SK-N-SH (cell line): ENCODE results near the gene MEGF8. TPM values are rescaled to one million over a fixed set of nuclear protein-coding genes. Genes with fewer than 3 reads are reported as not detected.

Source experiments
- CTCF ChIA-PET: fragments of 300-600, 350-600 bp; formaldehyde crosslinking; extraction: SDS; loops from one replicate; lab custom pipeline; 2021; lab: Yijun Ruan, JAX
- POLR2A ChIA-PET: fragments of 350-600 bp; sonication (Branson Sonifier 250); formaldehyde crosslinking; extraction: SDS; loops from one replicate; lab custom pipeline; 2020; ENCODE audit warnings: antibody characterized with exemption, inconsistent platforms; lab: Yijun Ruan, JAX
- DNase-seq: peaks from one replicate; pipeline ENCODE4 v3.0.0; 2012
- H2AFZ ChIP-seq: fragments of 200-600 bp; sonication (generic); 2 replicates; pipeline ENCODE4 v1.8.1; 2016; ENCODE audit warnings: antibody characterized with exemption, mild to moderate bottlenecking, low read depth
- H3F3A ChIP-seq: fragments of 200-600 bp; sonication (generic); replicated peaks from 2 replicates; pipeline ENCODE3; 2016; ENCODE audit warnings: antibody characterized with exemption, mild to moderate bottlenecking; ENCODE audit not compliant: insufficient read depth
- H3K27ac ChIP-seq, 2 experiments: fragments of 200-500 bp in 1 of 2; fragments of 200-600 bp in 1 of 2; sonication (Bioruptor generic) in 1 of 2; sonication (generic), shearing (Covaris generic) in 1 of 2; 2 replicates each; pipeline versions ENCODE4 v1.5.1 to v1.6.1; 2014 to 2016; ENCODE audit warnings: low read depth in 2 of 2, inconsistent platforms in 1 of 2, low read length in 1 of 2, mild to moderate bottlenecking in 1 of 2, mixed read lengths in 1 of 2
- H3K27me3 ChIP-seq: fragments of 200-600 bp; sonication (generic), shearing (Covaris generic); 2 replicates; pipeline ENCODE4 v1.6.1; 2016; ENCODE audit warnings: mixed run types; ENCODE audit not compliant: insufficient read depth
- H3K36me3 ChIP-seq, 2 experiments: fragments of 200-500 bp in 1 of 2; fragments of 200-600 bp in 1 of 2; sonication (Bioruptor generic) in 1 of 2; sonication (generic) in 1 of 2; replicated peaks in 1 of 2; 2 replicates each; pipeline versions ENCODE3 to v1.5.1; 2014 to 2016; ENCODE audit warnings: low read length in 1 of 2, mild to moderate bottlenecking in 1 of 2; ENCODE audit not compliant: insufficient read depth in 2 of 2, control insufficient read depth in 1 of 2
- H3K4me1 ChIP-seq, 2 experiments: fragments of 200-500 bp in 1 of 2; fragments of 200-600 bp in 1 of 2; sonication (Bioruptor generic) in 1 of 2; sonication (generic), shearing (Covaris generic) in 1 of 2; 2 replicates each; pipeline versions ENCODE4 v1.5.1 to v1.6.1; 2014 to 2016; ENCODE audit warnings: low read depth in 1 of 2, low read length in 1 of 2, mixed run types in 1 of 2; ENCODE audit not compliant: insufficient read depth in 2 of 2, control insufficient read depth in 1 of 2
- H3K4me2 ChIP-seq: fragments of 200-600 bp; sonication (generic), shearing (Covaris generic); 2 replicates; pipeline ENCODE4 v1.6.1; 2017; ENCODE audit warnings: mixed run types
- H3K4me3 ChIP-seq, 2 experiments: fragments of 200-500 bp in 1 of 2; fragments of 200-600 bp in 1 of 2; sonication (Bioruptor generic) in 1 of 2; sonication (generic), shearing (Covaris generic) in 1 of 2; 2 replicates each; pipeline versions ENCODE4 v1.5.1 to v1.8.1; 2014 to 2016; ENCODE audit warnings: low read depth in 2 of 2, inconsistent platforms in 1 of 2, low read length in 1 of 2, mild to moderate bottlenecking in 1 of 2, mixed read lengths in 1 of 2, moderate library complexity in 1 of 2
- H3K79me2 ChIP-seq: fragments of 200-600 bp; sonication (generic); 2 replicates; pipeline ENCODE4 v1.8.1; 2017; ENCODE audit warnings: mild to moderate bottlenecking; ENCODE audit not compliant: insufficient read depth
- H3K9ac ChIP-seq: fragments of 200-600 bp; sonication (generic); 2 replicates; pipeline ENCODE4 v1.6.1; 2017; ENCODE audit warnings: mixed run types
- H3K9me2 ChIP-seq: fragments of 200-600 bp; sonication (generic); 2 replicates; pipeline ENCODE4 v1.6.1; 2017; ENCODE audit warnings: mixed run types
- H3K9me3 ChIP-seq: fragments of 200-600 bp; sonication (generic); 2 replicates; pipeline ENCODE4 v1.6.1; 2017; ENCODE audit warnings: mixed run types, mild to moderate bottlenecking, moderate library complexity
- H4K20me1 ChIP-seq: fragments of 200-600 bp; sonication (generic); 2 replicates; pipeline ENCODE4 v1.6.1; 2017; ENCODE audit warnings: mild to moderate bottlenecking, mixed run types; ENCODE audit not compliant: insufficient read depth
- CTCF ChIP-seq: fragments of 200-600 bp; sonication (generic); IDR thresholded peaks from 2 replicates; pipeline ENCODE4 v1.6.1; 2017; ENCODE audit warnings: antibody characterized with exemption, mild to moderate bottlenecking, moderate library complexity
- FOSL2 ChIP-seq: IDR thresholded peaks from 2 replicates; pipeline ENCODE4 v1.4.0; 2012; ENCODE audit warnings: low read depth, mild to moderate bottlenecking, moderate library complexity, borderline replicate concordance
- GATA2 ChIP-seq: sonication (generic); formaldehyde crosslinking; IDR thresholded peaks from 2 replicates; pipeline ENCODE4 v1.5.0; 2020; ENCODE audit warnings: mild to moderate bottlenecking, missing genetic modification reagents
- IRF3 ChIP-seq: fragments of 150-350 bp; IDR thresholded peaks from 2 replicates; pipeline ENCODE4 v1.6.1; 2016; ENCODE audit warnings: mild to moderate bottlenecking, low read depth, low read length
- JUND ChIP-seq: IDR thresholded peaks from 2 replicates; pipeline ENCODE4 v1.4.0; 2012
- MXI1 ChIP-seq: IDR thresholded peaks from 2 replicates; pipeline ENCODE4 v1.6.1; 2012; ENCODE audit warnings: mild to moderate bottlenecking, low read depth, low read length, improper control_type of control experiment
- PBX3 ChIP-seq: IDR thresholded peaks from 2 replicates; pipeline ENCODE4; 2012
- POLR2AphosphoS5 ChIP-seq: IDR thresholded peaks from 2 replicates; pipeline ENCODE4 v1.6.1; 2012; ENCODE audit warnings: low read depth, low read length
- RCOR1 ChIP-seq: fragments of 150-350 bp; IDR thresholded peaks from 2 replicates; pipeline ENCODE4 v1.6.1; 2017; ENCODE audit warnings: antibody characterized with exemption, low read length
- REST ChIP-seq: IDR thresholded peaks from 2 replicates; pipeline ENCODE4 v1.6.1; 2012; ENCODE audit warnings: mild to moderate bottlenecking, low read depth, low read length, moderate library complexity
- SIN3A ChIP-seq: IDR thresholded peaks from 2 replicates; pipeline ENCODE4 v1.6.1; 2012; ENCODE audit warnings: low read depth, mild to moderate bottlenecking, low read length, moderate library complexity, borderline replicate concordance
- SMC3 ChIP-seq: IDR thresholded peaks from 2 replicates; pipeline ENCODE4 v1.6.1; 2012; ENCODE audit warnings: low read depth, low read length, improper control_type of control experiment
- YY1 ChIP-seq: IDR thresholded peaks from 2 replicates; pipeline ENCODE4 v1.4.0; 2012; ENCODE audit warnings: low read depth, mild to moderate bottlenecking
- WGBS: methylation state at CpG from one replicate; pipeline ENCODE4 v1.1.6; 2017; ENCODE audit warnings: low lambda C conversion rate; 5-methylcytosine and 5-hydroxymethylcytosine counted together
- polyA plus RNA-seq, 3 experiments: library from polyadenylated mRNA; depleted of rRNA; stranded (reverse); fragments of >200 nt; gene quantifications; 2 replicates each; pipeline ENCODE4 v1.2.3, GENCODE V29; 2012

MEGF8 gene
- polyA plus RNA-seq, 1 of the 3 experiments (the other 2 are of a cell fraction): 19.1 TPM

- no peak overlapping the region for H3K4me2 ChIP-seq
- CTCF ChIA-PET: interaction anchor here (0.9 to 2.7 kb wide), 6 partner anchors 8 to 43 kb away, joined by 3 to 11 read pairs (median 4); partner anchors contain the start of genes PAFAH1B3 and PRR19
Measured at GRCh38 chr19:42287017-42287826, 38.2 kb upstream of the MEGF8 start.

More at GRCh38 chr19:42287017-42287826, 38.2 kb upstream of the MEGF8 start:
- Histone ChIP-seq H3K9me2 (no peaks in the 10 kb centered on the region), H3K27ac (peak overlapping the region in 1 of 2 experiments; percentile 54; a peak in 1 of 4 replicates), H3K36me3 (peaks cover 30 to 56% of the 10 kb centered on the region in 2 experiments), H3K9me3 (no peaks in the 10 kb centered on the region), H3K27me3 (no peaks in the 10 kb centered on the region), H3K9ac (no peak overlapping the region), H3K4me1 (peaks cover 22 to 35% of the 10 kb centered on the region in 2 experiments), H3F3A (peaks cover 11% of the 10 kb centered on the region), H4K20me1 (peaks cover 24% of the 10 kb centered on the region), H2AFZ (no peak overlapping the region), H3K4me3 (no peak overlapping the region), H3K79me2 (peaks cover 46% of the 10 kb centered on the region)
- TF ChIP-seq SIN3A (no peak), REST (no peak), POLR2AphosphoS5 (no peak), YY1 (no peak), FOSL2 (no peak), IRF3 (no peak), JUND (no peak), PBX3 (no peak), MXI1 (no peak), RCOR1 (no peak), CTCF (no peak), GATA2 (CRISPR knock-in tag) (no peak), SMC3 (no peak)
- DNase-seq: no peak
- POLR2A ChIA-PET: interaction anchor here (1.5 kb wide), 1 partner anchor 41 kb away, joined by 4 read pairs; no protein-coding TSS in a partner anchor
- 98% methylated on average over 17 of the region's 30 CpGs for WGBS
